ENCODE measurements around the gene SUGCT. TPM values are rescaled to one million over a fixed set of nuclear protein-coding genes. Genes with fewer than 3 reads are reported as not detected.

SUGCT gene
- total and polyA plus RNA-seq, 9 of the 15 experiments (the other 6 are each of a cell fraction or from before 2014, with no cell fraction given), result 0.58 to 2.5 (median 1.4) TPM

- TF ChIP-seq CEBPG (CRISPR knock-in tag; IDR thresholded peaks at IDR 0.05), result no peak
- peak in 1 of 2 experiments; percentile 52; a peak in 2 of 4 replicates for TF ChIP-seq CEBPG (tag; conservative IDR thresholded peaks at IDR 0.05 in 1 of 2, IDR thresholded peaks at IDR 0.05 in 1 of 2)
- TF ChIP-seq POLR2H (tag; IDR thresholded peaks at IDR 0.05; ENCODE audit: low read depth), result no peak
- TF ChIP-seq, protein P1, sequence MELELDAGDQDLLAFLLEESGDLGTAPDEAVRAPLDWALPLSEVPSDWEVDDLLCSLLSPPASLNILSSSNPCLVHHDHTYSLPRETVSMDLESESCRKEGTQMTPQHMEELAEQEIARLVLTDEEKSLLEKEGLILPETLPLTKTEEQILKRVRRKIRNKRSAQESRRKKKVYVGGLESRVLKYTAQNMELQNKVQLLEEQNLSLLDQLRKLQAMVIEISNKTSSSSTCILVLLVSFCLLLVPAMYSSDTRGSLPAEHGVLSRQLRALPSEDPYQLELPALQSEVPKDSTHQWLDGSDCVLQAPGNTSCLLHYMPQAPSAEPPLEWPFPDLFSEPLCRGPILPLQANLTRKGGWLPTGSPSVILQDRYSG (tag; conservative IDR thresholded peaks at IDR 0.05; ENCODE audit: low read depth), result no peak
- TF ChIP-seq ZNF707 (CRISPR knock-in tag; conservative IDR thresholded peaks at IDR 0.05), result no peak
- no peak for TF ChIP-seq KAT8 (IDR thresholded peaks at IDR 0.05; ENCODE audit: low read depth)
- TF ChIP-seq, protein P2, sequence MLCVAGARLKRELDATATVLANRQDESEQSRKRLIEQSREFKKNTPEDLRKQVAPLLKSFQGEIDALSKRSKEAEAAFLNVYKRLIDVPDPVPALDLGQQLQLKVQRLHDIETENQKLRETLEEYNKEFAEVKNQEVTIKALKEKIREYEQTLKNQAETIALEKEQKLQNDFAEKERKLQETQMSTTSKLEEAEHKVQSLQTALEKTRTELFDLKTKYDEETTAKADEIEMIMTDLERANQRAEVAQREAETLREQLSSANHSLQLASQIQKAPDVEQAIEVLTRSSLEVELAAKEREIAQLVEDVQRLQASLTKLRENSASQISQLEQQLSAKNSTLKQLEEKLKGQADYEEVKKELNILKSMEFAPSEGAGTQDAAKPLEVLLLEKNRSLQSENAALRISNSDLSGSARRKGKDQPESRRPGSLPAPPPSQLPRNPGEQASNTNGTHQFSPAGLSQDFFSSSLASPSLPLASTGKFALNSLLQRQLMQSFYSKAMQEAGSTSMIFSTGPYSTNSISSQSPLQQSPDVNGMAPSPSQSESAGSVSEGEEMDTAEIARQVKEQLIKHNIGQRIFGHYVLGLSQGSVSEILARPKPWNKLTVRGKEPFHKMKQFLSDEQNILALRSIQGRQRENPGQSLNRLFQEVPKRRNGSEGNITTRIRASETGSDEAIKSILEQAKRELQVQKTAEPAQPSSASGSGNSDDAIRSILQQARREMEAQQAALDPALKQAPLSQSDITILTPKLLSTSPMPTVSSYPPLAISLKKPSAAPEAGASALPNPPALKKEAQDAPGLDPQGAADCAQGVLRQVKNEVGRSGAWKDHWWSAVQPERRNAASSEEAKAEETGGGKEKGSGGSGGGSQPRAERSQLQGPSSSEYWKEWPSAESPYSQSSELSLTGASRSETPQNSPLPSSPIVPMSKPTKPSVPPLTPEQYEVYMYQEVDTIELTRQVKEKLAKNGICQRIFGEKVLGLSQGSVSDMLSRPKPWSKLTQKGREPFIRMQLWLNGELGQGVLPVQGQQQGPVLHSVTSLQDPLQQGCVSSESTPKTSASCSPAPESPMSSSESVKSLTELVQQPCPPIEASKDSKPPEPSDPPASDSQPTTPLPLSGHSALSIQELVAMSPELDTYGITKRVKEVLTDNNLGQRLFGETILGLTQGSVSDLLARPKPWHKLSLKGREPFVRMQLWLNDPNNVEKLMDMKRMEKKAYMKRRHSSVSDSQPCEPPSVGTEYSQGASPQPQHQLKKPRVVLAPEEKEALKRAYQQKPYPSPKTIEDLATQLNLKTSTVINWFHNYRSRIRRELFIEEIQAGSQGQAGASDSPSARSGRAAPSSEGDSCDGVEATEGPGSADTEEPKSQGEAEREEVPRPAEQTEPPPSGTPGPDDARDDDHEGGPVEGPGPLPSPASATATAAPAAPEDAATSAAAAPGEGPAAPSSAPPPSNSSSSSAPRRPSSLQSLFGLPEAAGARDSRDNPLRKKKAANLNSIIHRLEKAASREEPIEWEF (CRISPR knock-in tag; IDR thresholded peaks at IDR 0.05), result no peak
- no peak for TF ChIP-seq HSF4 (CRISPR knock-in tag; IDR thresholded peaks at IDR 0.05; ENCODE audit: borderline replicate concordance)
- no peak for TF ChIP-seq HCFC1 (IDR thresholded peaks at IDR 0.05; ENCODE audit: low read depth, low read length)
- TF ChIP-seq ZKSCAN1 (IDR thresholded peaks at IDR 0.05; ENCODE audit: low read depth, low read length), result no peak
- TF ChIP-seq RBM14 (IDR thresholded peaks at IDR 0.05; ENCODE audit: borderline replicate concordance, insufficient read depth, low read depth, low read length), result no peak
- TF ChIP-seq NEUROD1 (IDR thresholded peaks at IDR 0.05; ENCODE audit: borderline replicate concordance, low read depth, low read length, partially characterized antibody), result no peak
- TF ChIP-seq U2AF1 (optimal IDR thresholded peaks at IDR 0.05; ENCODE audit: low read depth, low read length), result no peak
- no peak for TF ChIP-seq ZNF830 (CRISPR knock-in tag; IDR thresholded peaks at IDR 0.05)
- TF ChIP-seq, protein P3, sequence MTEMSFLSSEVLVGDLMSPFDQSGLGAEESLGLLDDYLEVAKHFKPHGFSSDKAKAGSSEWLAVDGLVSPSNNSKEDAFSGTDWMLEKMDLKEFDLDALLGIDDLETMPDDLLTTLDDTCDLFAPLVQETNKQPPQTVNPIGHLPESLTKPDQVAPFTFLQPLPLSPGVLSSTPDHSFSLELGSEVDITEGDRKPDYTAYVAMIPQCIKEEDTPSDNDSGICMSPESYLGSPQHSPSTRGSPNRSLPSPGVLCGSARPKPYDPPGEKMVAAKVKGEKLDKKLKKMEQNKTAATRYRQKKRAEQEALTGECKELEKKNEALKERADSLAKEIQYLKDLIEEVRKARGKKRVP (CRISPR knock-in tag; IDR thresholded peaks at IDR 0.05), result 0 out of 2 replicates have a peak, but pooled peaks have one; percentile 52
- TF ChIP-seq, protein P4, sequence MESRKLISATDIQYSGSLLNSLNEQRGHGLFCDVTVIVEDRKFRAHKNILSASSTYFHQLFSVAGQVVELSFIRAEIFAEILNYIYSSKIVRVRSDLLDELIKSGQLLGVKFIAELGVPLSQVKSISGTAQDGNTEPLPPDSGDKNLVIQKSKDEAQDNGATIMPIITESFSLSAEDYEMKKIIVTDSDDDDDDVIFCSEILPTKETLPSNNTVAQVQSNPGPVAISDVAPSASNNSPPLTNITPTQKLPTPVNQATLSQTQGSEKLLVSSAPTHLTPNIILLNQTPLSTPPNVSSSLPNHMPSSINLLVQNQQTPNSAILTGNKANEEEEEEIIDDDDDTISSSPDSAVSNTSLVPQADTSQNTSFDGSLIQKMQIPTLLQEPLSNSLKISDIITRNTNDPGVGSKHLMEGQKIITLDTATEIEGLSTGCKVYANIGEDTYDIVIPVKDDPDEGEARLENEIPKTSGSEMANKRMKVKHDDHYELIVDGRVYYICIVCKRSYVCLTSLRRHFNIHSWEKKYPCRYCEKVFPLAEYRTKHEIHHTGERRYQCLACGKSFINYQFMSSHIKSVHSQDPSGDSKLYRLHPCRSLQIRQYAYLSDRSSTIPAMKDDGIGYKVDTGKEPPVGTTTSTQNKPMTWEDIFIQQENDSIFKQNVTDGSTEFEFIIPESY (CRISPR knock-in tag; IDR thresholded peaks at IDR 0.05), result no peak
Measured at GRCh38 chr7:40403703-40404476, 269.1 kb downstream of the SUGCT start (continued).

Measured in K562 (cell line).